ENCODE results near the gene RPN2.

RPN2 gene

GRCh38 chr20:37220731-37221130 is 41.6 kb downstream of the RPN2 start:
- no peak overlapping the region for H3K4me3 ChIP-seq (ENCODE audit: control insufficient read depth, low read depth, low read length)
- peak; percentile 27 for DNase-seq (ENCODE audit: low read depth)
- TF ChIP-seq, protein P1, sequence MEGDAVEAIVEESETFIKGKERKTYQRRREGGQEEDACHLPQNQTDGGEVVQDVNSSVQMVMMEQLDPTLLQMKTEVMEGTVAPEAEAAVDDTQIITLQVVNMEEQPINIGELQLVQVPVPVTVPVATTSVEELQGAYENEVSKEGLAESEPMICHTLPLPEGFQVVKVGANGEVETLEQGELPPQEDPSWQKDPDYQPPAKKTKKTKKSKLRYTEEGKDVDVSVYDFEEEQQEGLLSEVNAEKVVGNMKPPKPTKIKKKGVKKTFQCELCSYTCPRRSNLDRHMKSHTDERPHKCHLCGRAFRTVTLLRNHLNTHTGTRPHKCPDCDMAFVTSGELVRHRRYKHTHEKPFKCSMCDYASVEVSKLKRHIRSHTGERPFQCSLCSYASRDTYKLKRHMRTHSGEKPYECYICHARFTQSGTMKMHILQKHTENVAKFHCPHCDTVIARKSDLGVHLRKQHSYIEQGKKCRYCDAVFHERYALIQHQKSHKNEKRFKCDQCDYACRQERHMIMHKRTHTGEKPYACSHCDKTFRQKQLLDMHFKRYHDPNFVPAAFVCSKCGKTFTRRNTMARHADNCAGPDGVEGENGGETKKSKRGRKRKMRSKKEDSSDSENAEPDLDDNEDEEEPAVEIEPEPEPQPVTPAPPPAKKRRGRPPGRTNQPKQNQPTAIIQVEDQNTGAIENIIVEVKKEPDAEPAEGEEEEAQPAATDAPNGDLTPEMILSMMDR (conservative IDR thresholded peaks at IDR 0.05; ENCODE audit: control insufficient read depth, insufficient read depth, low read depth, low read length): no peak

DNA sequence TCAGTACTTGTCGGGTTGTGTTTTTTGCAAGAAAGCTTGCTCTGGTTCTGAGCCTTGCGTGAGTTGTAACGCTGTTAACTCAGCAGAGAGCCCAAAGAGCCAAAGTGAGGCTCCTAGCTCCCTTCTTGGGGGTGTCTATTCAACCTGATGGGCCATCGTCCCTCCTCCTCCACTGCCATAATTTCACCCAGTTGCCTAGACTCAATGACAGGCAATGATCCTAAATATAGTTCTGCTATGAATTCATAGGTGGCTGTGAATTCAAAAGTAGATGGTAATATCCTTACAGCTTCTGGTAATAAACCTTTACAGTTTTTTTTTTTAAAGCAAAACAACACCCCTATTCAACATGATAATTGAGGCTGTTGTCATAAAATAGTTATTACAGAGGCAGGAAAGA is 43.0 kb downstream of the RPN2 start:
- H3K4me3 ChIP-seq (ENCODE audit: control insufficient read depth, low read depth, low read length): no peak overlapping the region
- DNase-seq (ENCODE audit: low read depth): no peak
- TF ChIP-seq, protein P1 (conservative IDR thresholded peaks at IDR 0.05; ENCODE audit: control insufficient read depth, insufficient read depth, low read depth, low read length): no peak

DNA sequence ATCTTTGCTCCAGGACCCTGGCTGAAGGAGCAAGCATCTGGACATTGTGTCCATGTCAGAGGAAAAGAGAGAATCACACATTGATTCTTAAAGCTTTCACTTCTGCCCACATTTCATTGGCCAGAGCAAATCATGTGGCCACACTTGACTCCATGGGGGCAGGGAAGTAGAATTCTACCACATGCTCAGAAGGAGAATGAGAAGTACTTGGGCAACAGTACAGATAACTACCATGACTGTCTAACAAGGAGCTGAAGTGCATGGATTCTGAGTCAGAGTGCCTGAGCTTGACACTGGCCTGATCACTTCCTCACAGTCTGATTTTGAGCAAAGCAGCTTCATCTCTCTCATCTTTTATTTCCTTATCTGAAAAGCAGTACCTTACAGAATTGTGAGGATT is 43.9 kb downstream of the RPN2 start:
- TF ChIP-seq, protein P1 (conservative IDR thresholded peaks at IDR 0.05; ENCODE audit: control insufficient read depth, insufficient read depth, low read depth, low read length): no peak
- no peak overlapping the region for H3K4me3 ChIP-seq (ENCODE audit: control insufficient read depth, low read depth, low read length)
- DNase-seq (ENCODE audit: low read depth): peak; percentile 95

GRCh38 chr20:37225146-37225545 is 46.0 kb downstream of the RPN2 start:
- DNase-seq (ENCODE audit: low read depth): no peak
- TF ChIP-seq, protein P1 (conservative IDR thresholded peaks at IDR 0.05; ENCODE audit: control insufficient read depth, insufficient read depth, low read depth, low read length): no peak
- no peak overlapping the region for H3K4me3 ChIP-seq (ENCODE audit: control insufficient read depth, low read depth, low read length)

- no peak overlapping the region for H3K4me3 ChIP-seq (ENCODE audit: control insufficient read depth, low read depth, low read length)
- TF ChIP-seq, protein P1 (conservative IDR thresholded peaks at IDR 0.05; ENCODE audit: control insufficient read depth, insufficient read depth, low read depth, low read length): no peak
- peak; percentile 51 for DNase-seq (ENCODE audit: low read depth)
Measured at GRCh38 chr20:37226889-37227288, 47.8 kb downstream of the RPN2 start.

DNA sequence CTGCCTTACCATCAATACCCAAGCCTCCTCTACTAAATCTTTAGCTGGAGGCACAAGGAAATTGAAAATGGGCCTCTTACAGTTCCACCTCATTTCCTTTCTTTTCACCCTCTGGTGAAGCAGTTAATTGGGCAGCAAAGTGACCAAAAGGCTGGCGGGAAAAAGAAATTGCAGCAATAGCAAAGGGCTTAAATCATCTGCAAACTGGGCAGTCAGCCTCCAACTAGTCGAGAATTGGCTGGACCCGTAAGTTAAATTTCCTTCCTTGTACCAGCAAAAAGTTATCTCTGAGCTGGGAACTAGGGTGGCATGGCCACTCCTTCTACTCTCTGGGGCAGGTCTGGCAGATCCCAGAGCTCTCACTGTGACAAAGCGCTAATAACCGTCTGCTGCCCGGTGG is 49.0 kb downstream of the RPN2 start:
- no peak overlapping the region for H3K4me3 ChIP-seq (ENCODE audit: control insufficient read depth, low read depth, low read length)
- DNase-seq (ENCODE audit: low read depth): no peak
- TF ChIP-seq, protein P1 (conservative IDR thresholded peaks at IDR 0.05; ENCODE audit: control insufficient read depth, insufficient read depth, low read depth, low read length): no peak

- TF ChIP-seq, protein P1 (conservative IDR thresholded peaks at IDR 0.05; ENCODE audit: control insufficient read depth, insufficient read depth, low read depth, low read length): no peak
- H3K4me3 ChIP-seq (ENCODE audit: control insufficient read depth, low read depth, low read length): no peak overlapping the region
- no peak for DNase-seq (ENCODE audit: low read depth)
Measured at GRCh38 chr20:37228656-37229055, 49.5 kb downstream of the RPN2 start.
